Skin of body (tissue), 2 donors: ENCODE measurements around the gene SLC13A2. TPM values are rescaled to one million over a fixed set of nuclear protein-coding genes. Genes with fewer than 3 reads are reported as not detected.

Experiments used
- DNase-seq: peaks from one replicate; lab custom pipeline; 2025; lab: John Stamatoyannopoulos, UW
- total RNA-seq: library from RNA; depleted of rRNA; stranded (reverse); fragments of >200 nt; gene quantifications from one replicate; pipeline ENCODE4 v1.2.3, GENCODE V29; 2014

Gene SLC13A2
- total RNA-seq, 1 donor from 2014 or later: 0.20 TPM

DNA sequence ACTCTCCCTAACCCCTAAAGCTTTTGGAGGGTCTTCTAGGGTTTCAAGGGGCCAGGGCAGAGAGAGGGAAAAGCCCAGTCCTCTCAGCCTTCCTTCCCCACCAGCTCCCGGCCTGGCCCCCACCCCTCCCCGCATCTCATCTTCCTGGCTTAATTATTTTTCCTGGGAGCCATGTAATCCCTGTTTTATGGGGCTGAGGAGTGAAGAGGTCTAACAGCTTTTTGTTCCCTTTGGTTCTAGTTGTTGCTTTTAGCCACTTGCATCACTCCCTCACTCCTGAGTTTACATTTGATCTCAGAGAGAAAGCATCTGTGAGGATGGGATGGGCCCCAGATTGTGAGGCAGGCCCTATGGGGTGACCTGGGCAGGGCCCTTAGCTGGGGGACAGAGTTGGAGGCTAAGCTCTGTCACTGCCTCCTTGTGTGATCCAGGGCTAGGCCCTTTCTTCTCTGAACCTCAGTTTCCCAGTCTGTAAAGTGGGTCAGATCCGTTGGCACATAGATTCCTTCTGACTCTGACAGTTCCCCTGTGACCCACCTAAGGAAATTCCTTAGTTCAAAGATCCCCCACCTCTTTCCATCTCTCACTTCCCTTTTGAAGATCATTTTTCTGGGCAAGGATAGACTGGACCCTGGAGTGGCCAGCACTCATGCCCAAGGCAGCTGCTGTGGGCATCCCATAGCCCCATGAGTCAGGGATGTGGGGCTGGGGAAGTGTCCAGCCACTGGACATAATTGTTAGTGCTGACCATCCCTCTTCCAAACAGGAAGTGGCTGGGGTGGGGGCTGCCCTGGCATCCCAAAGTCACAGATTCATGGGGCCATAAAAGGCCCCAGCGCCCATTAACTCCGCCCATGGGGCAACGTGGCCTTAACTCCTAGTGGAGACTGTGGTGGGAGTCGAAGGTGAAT lies 58.9 kb downstream of the SLC13A2 start:
- no peak for DNase-seq

DNA sequence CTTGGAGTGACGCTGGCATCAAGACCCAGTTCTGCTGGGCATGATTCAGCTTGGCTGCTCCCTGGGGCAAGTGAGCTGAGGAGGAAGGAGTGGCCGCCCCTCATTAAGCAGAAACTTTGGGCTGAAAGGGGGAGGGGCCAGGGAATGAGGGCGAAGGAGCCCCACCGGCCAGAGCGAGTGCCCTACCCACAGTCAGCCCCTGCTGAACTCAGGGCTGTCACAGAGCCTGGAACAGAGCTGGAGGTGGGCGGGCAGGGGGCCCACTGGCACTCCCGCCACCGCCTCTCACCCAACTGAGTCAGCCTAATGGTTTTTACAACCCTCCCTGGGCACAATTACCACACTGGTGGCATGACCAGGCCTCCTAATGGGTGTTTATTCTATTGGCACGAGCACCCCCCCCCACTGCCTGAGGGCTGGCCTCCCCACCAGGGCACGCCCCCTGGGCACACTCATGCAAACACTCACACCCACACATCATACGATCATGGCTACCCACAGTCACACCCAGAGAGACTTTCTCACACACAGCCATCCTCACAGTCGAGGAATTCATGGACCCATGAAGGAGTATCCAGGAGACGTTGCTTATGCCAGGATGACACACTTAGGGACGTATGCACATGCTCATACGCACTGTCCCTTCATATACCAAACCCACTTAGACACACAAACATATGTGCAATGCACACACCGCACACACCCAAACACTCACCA lies 59.8 kb downstream of the SLC13A2 start:
- DNase-seq: no peak

DNA sequence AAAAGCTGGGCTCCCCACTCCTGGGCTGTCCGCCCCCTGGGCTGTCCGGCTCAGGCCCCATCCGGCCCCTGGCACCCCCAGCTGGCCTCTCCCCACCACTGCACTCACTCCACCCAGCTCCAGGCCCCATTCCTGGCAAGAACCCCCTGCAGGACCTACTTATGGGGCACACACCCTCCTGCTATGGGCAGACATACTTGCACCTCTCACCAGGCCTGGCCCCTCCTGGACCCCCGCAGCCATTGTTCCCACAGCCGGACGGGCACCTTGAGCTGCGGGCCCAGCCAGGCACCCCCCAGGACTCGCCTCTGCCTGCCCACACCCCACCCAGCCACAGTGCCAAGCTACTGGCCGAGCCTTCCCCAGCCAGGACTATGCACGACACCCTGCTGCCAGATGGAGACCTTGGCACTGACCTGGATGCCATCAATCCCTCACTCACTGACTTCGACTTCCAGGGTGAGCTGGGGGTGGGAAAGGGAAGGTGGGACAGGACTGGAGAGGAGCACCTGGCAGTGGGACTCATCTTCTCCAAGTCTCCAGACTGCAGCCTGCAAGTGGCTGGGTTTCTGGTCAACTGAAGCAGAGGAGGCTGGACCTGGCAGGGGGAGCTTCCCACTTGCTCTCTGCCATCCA lies 61.4 kb downstream of the SLC13A2 start:
- DNase-seq: no peak

DNA sequence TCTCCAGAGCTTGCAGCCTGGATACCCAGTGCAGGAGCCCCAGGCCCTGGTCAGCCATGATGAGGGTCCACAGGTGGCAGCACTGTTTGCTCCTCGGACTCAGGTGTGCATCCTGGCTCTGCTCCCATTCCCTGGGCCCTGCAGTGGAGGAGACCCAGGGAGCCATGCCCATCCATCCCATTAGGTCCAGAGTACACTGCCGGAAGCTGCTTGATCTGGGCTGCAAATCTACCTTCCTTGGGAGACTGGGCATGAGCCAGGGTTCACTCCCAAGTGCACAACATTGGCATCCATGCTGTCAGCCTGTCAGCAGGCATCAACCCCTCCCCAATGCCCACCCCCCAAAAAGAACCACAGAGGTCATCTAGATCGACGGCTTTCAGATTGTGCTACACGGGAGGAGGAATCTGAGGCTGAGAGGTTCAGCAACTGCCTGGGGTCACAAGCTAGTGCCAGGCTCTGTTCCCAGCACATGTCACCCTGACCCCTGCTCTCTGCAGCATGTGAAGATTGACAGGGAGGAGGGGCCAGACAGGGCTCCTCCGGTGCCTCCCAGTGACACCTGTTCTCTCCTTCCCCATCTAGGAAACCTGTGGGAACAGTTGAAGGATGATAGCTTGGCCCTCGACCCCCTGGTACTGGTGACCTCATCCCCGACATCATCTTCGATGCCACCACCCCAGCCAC lies 63.2 kb downstream of the SLC13A2 start:
- DNase-seq: no peak

DNA sequence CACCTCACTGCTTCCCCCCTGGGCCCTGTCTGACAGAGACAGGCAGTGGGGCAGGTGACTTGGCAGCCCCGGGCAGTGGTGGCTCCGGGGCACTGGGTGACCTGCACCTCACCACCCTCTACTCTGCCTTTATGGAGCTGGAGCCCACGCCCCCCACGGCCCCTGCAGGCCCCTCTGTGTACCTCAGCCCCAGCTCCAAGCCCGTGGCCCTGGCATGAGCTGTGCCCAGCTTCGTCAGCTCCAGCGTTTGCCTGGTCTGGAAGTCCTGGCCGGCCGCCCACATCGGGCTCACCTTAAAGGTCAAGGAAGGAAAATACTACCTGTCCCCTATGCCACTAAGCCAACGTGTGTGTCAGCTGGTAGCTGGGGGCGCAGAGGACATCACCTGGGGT lies 63.8 kb downstream of the SLC13A2 start:
- DNase-seq: no peak

DNA sequence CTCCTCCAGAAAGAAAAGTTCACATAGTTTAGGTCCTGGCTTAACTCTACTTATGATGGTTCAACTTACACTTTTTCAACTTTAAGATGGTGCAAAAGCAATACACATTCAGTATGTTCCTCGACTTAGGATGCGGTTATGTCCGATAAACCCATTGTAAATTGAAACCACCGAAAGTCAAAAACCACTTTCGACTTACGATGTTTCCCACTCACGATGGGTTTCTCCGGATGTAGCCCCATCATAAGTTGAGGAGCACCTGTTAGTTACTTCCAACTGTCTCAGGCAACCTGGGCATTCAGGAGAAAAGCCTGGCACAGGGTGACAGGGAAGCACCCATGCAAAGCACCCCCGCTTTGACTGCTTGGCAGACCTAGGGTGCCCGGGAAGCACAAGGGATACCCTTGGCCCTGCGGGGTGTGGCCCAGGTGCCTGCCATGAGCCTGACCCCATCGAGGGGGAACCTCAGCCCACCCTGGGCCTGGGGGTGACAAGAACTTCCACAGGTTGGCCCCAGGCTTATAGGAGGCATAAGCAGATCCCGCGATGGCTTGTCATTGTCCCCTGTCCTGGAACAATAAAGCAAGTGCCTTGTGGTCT lies 65.0 kb downstream of the SLC13A2 start:
- no peak for DNase-seq

DNA sequence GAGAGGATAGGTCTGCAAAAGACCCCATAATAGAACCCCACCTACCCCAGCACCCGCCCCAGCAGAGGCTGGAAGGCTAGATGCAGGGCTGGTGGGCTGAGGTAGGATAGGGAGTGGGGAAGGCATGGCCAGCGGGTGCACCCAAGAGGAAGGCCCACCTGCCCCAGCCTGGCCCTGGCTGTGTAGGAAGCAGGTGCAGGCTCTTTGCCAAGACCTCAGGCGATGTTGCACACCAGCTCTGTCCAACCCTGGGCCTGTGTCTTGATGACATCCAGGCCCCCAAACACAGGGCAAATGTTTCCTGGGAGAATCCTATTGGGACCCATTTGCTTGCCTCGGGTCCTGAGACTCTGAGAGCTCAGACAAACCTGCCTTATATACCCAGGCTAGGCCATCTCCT lies 66.8 kb downstream of the SLC13A2 start:
- no peak for DNase-seq

DNA sequence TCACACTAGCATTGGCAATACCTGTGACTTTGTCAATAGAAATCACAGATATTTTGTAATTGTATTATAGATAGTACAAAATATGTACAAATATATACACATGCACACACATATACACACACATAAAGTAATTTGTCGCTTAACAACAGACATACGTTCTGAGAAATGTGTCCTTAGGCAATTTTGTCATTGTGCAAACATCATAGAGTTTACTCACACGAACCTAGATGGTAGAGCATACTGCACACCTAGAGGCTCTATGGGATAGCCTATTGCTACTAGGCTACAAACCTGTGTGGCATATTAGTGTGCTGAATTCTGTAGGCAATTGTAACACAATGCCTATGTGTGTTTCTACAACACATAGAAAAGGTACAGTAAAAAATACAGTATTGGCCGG lies 68.0 kb downstream of the SLC13A2 start:
- DNase-seq: no peak

DNA sequence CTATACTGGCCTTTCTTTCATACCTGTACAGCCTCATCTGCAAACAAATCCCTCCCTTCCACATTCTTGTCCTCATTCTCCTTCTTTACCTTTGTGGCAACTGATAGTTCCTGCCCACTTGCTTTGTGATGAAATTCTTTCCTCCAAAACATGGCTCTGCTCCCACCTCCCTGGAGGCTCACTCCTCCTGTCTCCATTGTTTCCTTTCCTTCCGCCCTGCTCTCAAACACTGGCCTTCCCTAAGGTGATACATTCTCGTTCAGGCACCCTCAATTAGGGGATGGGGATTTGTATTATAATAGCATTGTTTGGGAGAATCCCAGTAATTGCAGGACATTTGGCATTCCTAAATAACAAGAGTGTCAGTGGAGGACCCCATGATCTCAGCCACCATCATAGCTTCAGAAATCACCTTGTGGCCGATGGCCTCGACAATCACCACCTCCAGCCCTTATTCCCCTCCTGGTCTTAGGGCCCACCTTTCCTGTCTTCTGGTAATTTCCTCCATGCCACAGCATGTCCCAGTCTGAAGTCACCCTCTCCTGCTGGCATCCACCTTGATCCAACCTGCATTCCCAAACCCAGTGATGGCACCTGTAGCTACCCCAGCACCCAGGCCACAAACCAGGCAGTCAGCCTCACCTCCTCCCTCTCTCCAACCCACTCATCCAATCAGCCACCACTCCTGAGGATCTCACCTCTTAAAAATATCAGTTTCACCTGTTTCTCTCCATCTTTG lies 71.1 kb downstream of the SLC13A2 start:
- no peak for DNase-seq

DNA sequence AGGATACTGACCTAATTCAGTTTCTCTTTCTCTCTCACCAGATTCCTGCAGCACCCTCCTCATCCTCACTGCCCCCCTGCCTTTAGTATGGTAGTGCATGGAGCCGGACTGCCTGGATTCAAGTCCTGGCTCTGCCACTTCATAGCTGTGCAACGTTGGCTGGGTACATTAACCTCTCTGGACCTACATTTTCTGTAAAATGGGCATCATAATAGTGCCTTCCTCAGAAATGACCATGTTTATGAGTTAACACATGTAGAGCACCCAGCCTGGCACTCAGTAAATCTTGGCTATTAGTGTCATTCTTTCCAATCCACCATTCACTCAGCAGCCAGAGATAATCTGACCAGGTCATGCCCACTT lies 71.7 kb downstream of the SLC13A2 start:
- DNase-seq: no peak

DNA sequence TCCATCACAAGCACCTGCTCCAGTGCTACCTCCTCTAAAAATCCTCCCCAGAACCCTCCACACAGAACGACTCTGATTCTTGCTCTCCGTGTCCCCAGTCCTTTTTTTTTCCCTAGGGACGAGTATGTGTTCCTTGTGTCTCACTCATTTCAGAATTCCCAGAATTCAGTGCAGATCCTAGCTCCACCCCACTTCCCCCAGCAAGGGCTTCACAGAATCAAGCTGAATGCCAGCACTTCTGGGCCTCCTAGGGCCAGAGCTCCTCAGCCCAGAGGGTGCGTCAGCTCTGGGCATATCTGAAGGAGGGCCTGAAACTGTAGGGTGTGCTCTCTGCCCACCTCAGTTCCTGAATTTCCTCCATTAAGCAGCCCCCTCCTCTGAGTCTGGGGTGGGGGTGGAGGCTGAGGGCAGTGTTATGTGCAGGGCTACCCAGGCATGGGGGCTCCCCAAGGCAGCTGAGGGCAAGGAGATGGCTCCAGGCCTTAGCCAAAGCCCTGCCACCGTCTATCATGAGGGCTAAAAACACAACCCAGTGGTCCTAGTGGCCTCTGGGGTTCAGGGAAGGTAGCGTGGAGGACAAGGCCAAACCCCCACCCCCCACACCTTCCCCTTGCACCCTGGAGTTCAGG lies 72.5 kb downstream of the SLC13A2 start:
- no peak for DNase-seq

DNA sequence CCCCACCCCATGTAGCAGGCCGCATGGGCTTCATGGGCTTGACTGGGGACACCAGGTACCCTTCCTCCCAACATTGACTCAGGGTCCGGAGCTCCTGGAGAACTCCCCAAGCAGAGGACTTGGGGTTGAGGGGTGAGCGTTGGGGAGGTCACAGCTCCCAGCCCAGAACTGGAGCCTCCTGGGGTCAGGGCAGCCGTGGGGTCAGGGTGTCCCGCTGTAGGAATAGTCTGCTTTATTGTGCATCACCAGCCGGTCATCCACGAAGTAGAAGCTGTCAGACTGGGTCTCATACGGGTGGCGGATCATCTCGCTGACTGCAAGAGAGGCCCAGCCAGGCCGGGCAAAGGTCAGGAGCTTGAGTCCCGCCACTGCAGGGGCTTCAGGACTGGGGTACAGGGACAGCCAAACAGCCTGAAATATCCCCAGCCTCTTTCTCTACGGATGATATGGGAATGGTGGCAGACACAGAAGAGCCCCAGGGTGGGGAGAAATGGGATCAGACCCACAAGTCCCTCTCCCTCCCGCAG lies 73.7 kb downstream of the SLC13A2 start:
- DNase-seq: no peak

Other genes starting within 250 kb of the SLC13A2 start
- 24.3 TPM for gene TMEM97, start 154.4 kb upstream of the SLC13A2 start, total RNA-seq
- gene IFT20, start 138.2 kb upstream of the SLC13A2 start, total RNA-seq: 41.8 TPM
- 19.0 TPM for gene TNFAIP1, start 137.9 kb upstream of the SLC13A2 start, total RNA-seq
- gene POLDIP2, start 116.1 kb upstream of the SLC13A2 start, total RNA-seq: 29.6 TPM
- not detected for gene SEBOX, start 108.4 kb upstream of the SLC13A2 start, total RNA-seq
- gene VTN, start 103.3 kb upstream of the SLC13A2 start, total RNA-seq: 0.20 TPM
- gene SARM1, start 102.0 kb upstream of the SLC13A2 start, total RNA-seq: 3.6 TPM
- 5.5 TPM for gene SLC46A1, start 67.4 kb upstream of the SLC13A2 start, total RNA-seq
- gene FOXN1, start 32.7 kb downstream of the SLC13A2 start, total RNA-seq: 3.0 TPM
- 18.8 TPM for gene UNC119, start 79.0 kb downstream of the SLC13A2 start, total RNA-seq
- gene PIGS, start 97.9 kb downstream of the SLC13A2 start, total RNA-seq: 19.3 TPM
- 15.4 TPM for gene ALDOC, start 103.3 kb downstream of the SLC13A2 start, total RNA-seq
- gene SPAG5, start 125.4 kb downstream of the SLC13A2 start, total RNA-seq: 18.2 TPM
- 13.9 TPM for gene RSKR, start 140.5 kb downstream of the SLC13A2 start, total RNA-seq
- 89.7 TPM for gene BLTP2, start 171.5 kb downstream of the SLC13A2 start, total RNA-seq
- gene SDF2, start 188.3 kb downstream of the SLC13A2 start, total RNA-seq: 35.2 TPM
- gene SUPT6H, start 188.6 kb downstream of the SLC13A2 start, total RNA-seq: 56.5 TPM
- 0.99 TPM for gene PROCA1, start 238.2 kb downstream of the SLC13A2 start, total RNA-seq
- 47.0 TPM for gene RAB34, start 244.2 kb downstream of the SLC13A2 start, total RNA-seq
- gene RPL23A, start 246.3 kb downstream of the SLC13A2 start, total RNA-seq: 533 TPM